Keratinocyte (primary cell): ENCODE data around the gene CCDC141. TPM values are rescaled to one million over a fixed set of nuclear protein-coding genes. Genes with fewer than 3 reads are reported as not detected.

Experiments used
- DNase-seq: peaks from one replicate; pipeline ENCODE4 v3.0.0-alpha.2; 2011; ENCODE audit warnings: low read depth, missing footprints, low spot score
- FAIRE-seq: peaks from 2 replicates; lab custom pipeline; 2011; peaks lifted over from hg19 to GRCh38; lab: Jason Lieb, UNC
- H2AFZ ChIP-seq: 2 replicates; pipeline ENCODE4 v1.6.0; 2012; ENCODE audit warnings: low read length, control low read depth, inconsistent platforms; ENCODE audit not compliant: control insufficient read depth
- H3K27ac ChIP-seq: 2 replicates; pipeline ENCODE4 v1.5.1; 2011; ENCODE audit warnings: low read length; ENCODE audit not compliant: control insufficient read depth, insufficient read depth
- H3K27me3 ChIP-seq: 3 replicates; pipeline ENCODE4 v1.6.0; 2011; ENCODE audit warnings: low read length; ENCODE audit not compliant: control insufficient read depth, insufficient read depth; ENCODE audit errors: extremely low read depth
- H3K36me3 ChIP-seq, 2 experiments: 2 replicates in 1 of 2; 3 replicates in 1 of 2; pipeline ENCODE4 v1.5.1; 2011; ENCODE audit warnings: low read length in 2 of 2, mild to moderate bottlenecking in 1 of 2; ENCODE audit not compliant: control insufficient read depth in 2 of 2, insufficient read depth in 2 of 2; ENCODE audit errors: extremely low read depth in 1 of 2
- H3K4me1 ChIP-seq: 3 replicates; pipeline ENCODE4 v1.5.1; 2011; ENCODE audit warnings: low read length; ENCODE audit not compliant: control insufficient read depth, insufficient read depth; ENCODE audit errors: extremely low read depth
- H3K4me2 ChIP-seq: 3 replicates; pipeline ENCODE4 v1.6.0; 2011; ENCODE audit warnings: low read depth, low read length; ENCODE audit not compliant: control insufficient read depth, insufficient read depth; ENCODE audit errors: extremely low read depth
- H3K4me3 ChIP-seq, 3 experiments: fragments of 200-600 bp in 1 of 3; sonication (generic) in 1 of 3; 2 replicates in 2 of 3; 3 replicates in 1 of 3; pipeline ENCODE4 v1.5.1; 2011 to 2016; ENCODE audit warnings: low read length in 3 of 3, mild to moderate bottlenecking in 3 of 3, control low read depth in 2 of 3, inconsistent platforms in 1 of 3, low read depth in 1 of 3, mixed read lengths in 1 of 3, mixed run types in 1 of 3, moderate library complexity in 1 of 3; ENCODE audit not compliant: control insufficient read depth in 2 of 3, insufficient read depth in 2 of 3; ENCODE audit errors: extremely low read depth in 1 of 3
- H3K79me2 ChIP-seq: 2 replicates; pipeline ENCODE4 v1.6.0; 2012; ENCODE audit warnings: low read length; ENCODE audit not compliant: control insufficient read depth, insufficient read depth
- H3K9ac ChIP-seq: 3 replicates; pipeline ENCODE4 v1.6.0; 2011; ENCODE audit warnings: low read length; ENCODE audit not compliant: control insufficient read depth, insufficient read depth; ENCODE audit errors: extremely low read depth
- H3K9me1 ChIP-seq: 3 replicates; pipeline ENCODE4 v1.6.0; 2011; ENCODE audit warnings: low read length; ENCODE audit not compliant: control insufficient read depth, insufficient read depth; ENCODE audit errors: extremely low read depth
- H3K9me3 ChIP-seq: 2 replicates; pipeline ENCODE4 v1.5.1; 2012; ENCODE audit warnings: low read depth, low read length; ENCODE audit not compliant: control insufficient read depth
- H4K20me1 ChIP-seq: 3 replicates; pipeline ENCODE4 v1.6.0; 2011; ENCODE audit warnings: low read length; ENCODE audit not compliant: control insufficient read depth, insufficient read depth; ENCODE audit errors: extremely low read depth
- EZH2 ChIP-seq: IDR thresholded peaks from one replicate; pipeline ENCODE4 v1.6.1; 2012; ENCODE audit warnings: inconsistent platforms, mild to moderate bottlenecking, low read length, moderate library complexity
- dilution Hi-C: fragments of 300-500 bp; cut with MboI; formaldehyde crosslinking; loops from one replicate; pipeline ENCODE4 v1.7.0; 2020; ENCODE audit warnings: low sequenced_read_pairs; ENCODE audit not compliant: extremely low pct_ligation_motif_present
- polyA plus RNA-seq, 5 experiments: library from polyadenylated mRNA; depleted of rRNA in 3 of 5; stranded (reverse) in 3 of 5; stranded (forward) in 1 of 5; unstranded in 1 of 5; fragments of >200 nt; gene quantifications; 1 replicate in 1 of 5; 2 replicates in 3 of 5; 3 replicates in 1 of 5; pipeline versions ENCODE4 v1.2.1 to v1.2.3, GENCODE V29; 2011 to 2012; ENCODE audit warnings: missing spikeins in 2 of 5, low read depth in 1 of 5, low replicate concordance in 1 of 5
- TF ChIP-seq, protein P1 (sequence below), 3 experiments: IDR thresholded peaks in 1 of 3; conservative IDR thresholded peaks in 1 of 3; optimal IDR thresholded peaks in 1 of 3; 2 replicates in 2 of 3; 3 replicates in 1 of 3; pipeline versions ENCODE3 to v1.5.1; 2011; ENCODE audit warnings: low read length in 3 of 3, mild to moderate bottlenecking in 3 of 3, moderate library complexity in 2 of 3, control low read depth in 1 of 3, inconsistent platforms in 1 of 3; ENCODE audit not compliant: insufficient read depth in 2 of 3; ENCODE audit errors: extremely low read depth in 1 of 3

CCDC141 gene
- polyA plus RNA-seq, 1 donor (not counting 4 experiments of a cell fraction or from before 2014, with no cell fraction given), result not detected

DNA sequence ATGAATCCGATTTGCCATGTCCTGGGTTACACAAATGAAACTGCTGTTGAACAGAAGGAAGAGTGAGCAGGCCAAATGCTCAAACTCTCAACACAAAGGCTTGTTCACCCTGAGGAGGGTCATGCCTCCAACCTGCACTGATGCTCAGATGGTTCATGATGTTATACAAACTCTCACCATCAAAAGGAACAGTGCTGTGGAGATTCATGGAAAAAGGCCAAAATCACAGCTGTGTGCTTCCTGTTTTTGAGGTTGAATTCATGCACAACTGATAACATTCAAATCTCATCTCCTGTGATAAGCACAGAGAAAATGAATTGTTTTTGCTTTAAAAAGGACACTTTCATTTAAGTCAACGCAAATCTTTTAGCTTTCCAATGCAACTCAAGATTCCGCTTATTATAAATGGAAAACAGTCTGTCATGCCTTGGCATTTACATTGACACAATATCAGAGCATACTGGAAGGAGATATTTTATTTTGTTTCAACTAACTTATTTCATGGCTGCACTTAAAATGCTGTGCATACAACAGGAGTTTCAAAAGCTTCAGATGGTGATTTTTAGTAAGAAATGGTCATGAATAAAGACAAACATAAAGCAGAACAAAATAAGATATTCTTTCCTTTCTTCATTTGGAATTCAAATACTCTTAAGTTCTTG is 220.5 kb downstream of the CCDC141 start:
- H4K20me1 ChIP-seq, result no peaks in the 10 kb centered on the region
- no peak for TF ChIP-seq EZH2
- TF ChIP-seq, protein P1, sequence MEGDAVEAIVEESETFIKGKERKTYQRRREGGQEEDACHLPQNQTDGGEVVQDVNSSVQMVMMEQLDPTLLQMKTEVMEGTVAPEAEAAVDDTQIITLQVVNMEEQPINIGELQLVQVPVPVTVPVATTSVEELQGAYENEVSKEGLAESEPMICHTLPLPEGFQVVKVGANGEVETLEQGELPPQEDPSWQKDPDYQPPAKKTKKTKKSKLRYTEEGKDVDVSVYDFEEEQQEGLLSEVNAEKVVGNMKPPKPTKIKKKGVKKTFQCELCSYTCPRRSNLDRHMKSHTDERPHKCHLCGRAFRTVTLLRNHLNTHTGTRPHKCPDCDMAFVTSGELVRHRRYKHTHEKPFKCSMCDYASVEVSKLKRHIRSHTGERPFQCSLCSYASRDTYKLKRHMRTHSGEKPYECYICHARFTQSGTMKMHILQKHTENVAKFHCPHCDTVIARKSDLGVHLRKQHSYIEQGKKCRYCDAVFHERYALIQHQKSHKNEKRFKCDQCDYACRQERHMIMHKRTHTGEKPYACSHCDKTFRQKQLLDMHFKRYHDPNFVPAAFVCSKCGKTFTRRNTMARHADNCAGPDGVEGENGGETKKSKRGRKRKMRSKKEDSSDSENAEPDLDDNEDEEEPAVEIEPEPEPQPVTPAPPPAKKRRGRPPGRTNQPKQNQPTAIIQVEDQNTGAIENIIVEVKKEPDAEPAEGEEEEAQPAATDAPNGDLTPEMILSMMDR (optimal IDR thresholded peaks at IDR 0.05 in 1 of 3, IDR thresholded peaks at IDR 0.05 in 1 of 3, conservative IDR thresholded peaks at IDR 0.05 in 1 of 3; ENCODE audit: extremely low read depth in 1 of 3, insufficient read depth in 2 of 3, low read length in 3 of 3), result no peak
- DNase-seq, result no peak
- no peaks in the 10 kb centered on the region for H3K36me3 ChIP-seq
- no peak overlapping the region for H2AFZ ChIP-seq
- H3K9ac ChIP-seq, result no peak overlapping the region
- H3K9me3 ChIP-seq, result no peaks in the 10 kb centered on the region
- H3K4me2 ChIP-seq, result no peak overlapping the region
- H3K9me1 ChIP-seq, result no peaks in the 10 kb centered on the region
- no peak overlapping the region for H3K27ac ChIP-seq
- no peaks in the 10 kb centered on the region for H3K4me1 ChIP-seq
- dilution Hi-C loops, result no loop called here
- no peak overlapping the region for H3K4me3 ChIP-seq
- no peaks in the 10 kb centered on the region for H3K79me2 ChIP-seq
- peaks cover 4% of the 10 kb centered on the region for H3K27me3 ChIP-seq
- FAIRE-seq, result no peak

- H3K27ac ChIP-seq, result no peak overlapping the region
Observed at GRCh38 chr2:178828486-178828881, 221.5 kb downstream of the CCDC141 start.

More at GRCh38 chr2:178828486-178828881, 221.5 kb downstream of the CCDC141 start:
- no peaks in the 10 kb centered on the region for H3K79me2 ChIP-seq
- no peak overlapping the region for H3K4me2 ChIP-seq
- no peak for TF ChIP-seq EZH2
- TF ChIP-seq, protein P1 (optimal IDR thresholded peaks at IDR 0.05 in 1 of 3, IDR thresholded peaks at IDR 0.05 in 1 of 3, conservative IDR thresholded peaks at IDR 0.05 in 1 of 3; ENCODE audit: extremely low read depth in 1 of 3, insufficient read depth in 2 of 3, low read length in 3 of 3), result no peak
- H3K4me3 ChIP-seq, result no peak overlapping the region
- dilution Hi-C loops, result no loop called here
- H4K20me1 ChIP-seq, result no peaks in the 10 kb centered on the region
- H3K36me3 ChIP-seq, result no peaks in the 10 kb centered on the region
- DNase-seq, result no peak
- FAIRE-seq, result no peak
- H2AFZ ChIP-seq, result no peak overlapping the region
- no peak overlapping the region for H3K9ac ChIP-seq
- H3K4me1 ChIP-seq, result no peaks in the 10 kb centered on the region
- peaks cover 4% of the 10 kb centered on the region for H3K27me3 ChIP-seq
- H3K9me3 ChIP-seq, result no peaks in the 10 kb centered on the region
- H3K9me1 ChIP-seq, result no peaks in the 10 kb centered on the region
